Loucy (cell line): ENCODE measurements around the gene PKHD1.

Source experiments
- EZH2phosphoT487 ChIP-seq: fragments of 200-600 bp; IDR thresholded peaks from 2 replicates; pipeline ENCODE4 v1.6.1; 2018; ENCODE audit warnings: antibody characterized with exemption, mild to moderate bottlenecking, moderate library complexity, borderline replicate concordance
- TF ChIP-seq, protein P1 (sequence below): fragments of 200-600 bp; sonication (generic); conservative IDR thresholded peaks from 2 replicates; pipeline ENCODE4 v1.5.1; 2014; ENCODE audit warnings: mild to moderate bottlenecking, antibody characterized with exemption, low read length

DNA sequence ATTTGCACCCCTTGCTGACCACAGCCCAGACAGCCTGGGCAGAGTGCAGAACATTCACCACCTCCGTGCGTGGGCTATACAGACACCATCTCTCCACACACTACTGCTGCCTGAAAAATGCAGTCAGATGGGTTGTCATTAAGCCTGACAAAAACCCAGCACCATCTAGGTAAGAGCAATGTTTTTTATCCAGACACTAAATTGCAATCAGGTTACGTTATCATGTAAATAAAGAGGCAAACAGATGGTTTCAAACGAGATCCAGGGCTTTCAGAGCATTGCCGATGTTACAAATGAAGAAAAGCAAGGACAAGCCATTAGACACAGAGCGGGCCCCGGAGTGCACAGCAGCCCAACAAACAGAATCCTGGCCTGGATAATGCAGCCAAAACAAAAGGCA, 269.6 kb downstream of the PKHD1 start:
- TF ChIP-seq, protein P1, sequence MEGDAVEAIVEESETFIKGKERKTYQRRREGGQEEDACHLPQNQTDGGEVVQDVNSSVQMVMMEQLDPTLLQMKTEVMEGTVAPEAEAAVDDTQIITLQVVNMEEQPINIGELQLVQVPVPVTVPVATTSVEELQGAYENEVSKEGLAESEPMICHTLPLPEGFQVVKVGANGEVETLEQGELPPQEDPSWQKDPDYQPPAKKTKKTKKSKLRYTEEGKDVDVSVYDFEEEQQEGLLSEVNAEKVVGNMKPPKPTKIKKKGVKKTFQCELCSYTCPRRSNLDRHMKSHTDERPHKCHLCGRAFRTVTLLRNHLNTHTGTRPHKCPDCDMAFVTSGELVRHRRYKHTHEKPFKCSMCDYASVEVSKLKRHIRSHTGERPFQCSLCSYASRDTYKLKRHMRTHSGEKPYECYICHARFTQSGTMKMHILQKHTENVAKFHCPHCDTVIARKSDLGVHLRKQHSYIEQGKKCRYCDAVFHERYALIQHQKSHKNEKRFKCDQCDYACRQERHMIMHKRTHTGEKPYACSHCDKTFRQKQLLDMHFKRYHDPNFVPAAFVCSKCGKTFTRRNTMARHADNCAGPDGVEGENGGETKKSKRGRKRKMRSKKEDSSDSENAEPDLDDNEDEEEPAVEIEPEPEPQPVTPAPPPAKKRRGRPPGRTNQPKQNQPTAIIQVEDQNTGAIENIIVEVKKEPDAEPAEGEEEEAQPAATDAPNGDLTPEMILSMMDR: no peak
- TF ChIP-seq EZH2phosphoT487: no peak
